Stomach (tissue), 9 donors: ENCODE measurements around the gene PLCH1. TPM values are rescaled to one million over a fixed set of nuclear protein-coding genes. Genes with fewer than 3 reads are reported as not detected.

Experiments used
- DNase-seq, 2 donors: peaks; one replicate each; pipeline versions ENCODE4 v3.0.0 to v3.0.0-alpha.2; 2013 to 2019
- H3K27ac ChIP-seq, 5 donors: fragments of 200-600 bp in 4 of 5; sonication (generic) in 4 of 5; one replicate each; pipeline ENCODE4 v1.5.1; 2013 to 2019; ENCODE audit warnings: mild to moderate bottlenecking in 1 of 5, moderate library complexity in 1 of 5
- H3K27me3 ChIP-seq, 3 donors: fragments of 200-600 bp; sonication (generic); one replicate each; pipeline ENCODE4 v1.5.1; 2017 to 2019; ENCODE audit warnings: mixed run types in 1 of 3
- H3K36me3 ChIP-seq, 4 donors: fragments of 200-600 bp; sonication (generic); 1 replicate in 3 of 4; 2 replicates in 1 of 4; pipeline ENCODE4 v1.5.1; 2016 to 2019
- H3K4me1 ChIP-seq, 4 donors: fragments of 200-600 bp; sonication (generic); one replicate each; pipeline ENCODE4 v1.5.1; 2016 to 2019
- H3K4me3 ChIP-seq, 4 donors: fragments of 200-600 bp; sonication (generic) in 3 of 4; one replicate each; pipeline ENCODE4 v1.5.1; 2016 to 2019; ENCODE audit warnings: mild to moderate bottlenecking in 1 of 4
- H3K9me3 ChIP-seq, 4 donors: fragments of 200-600 bp; sonication (generic); one replicate each; pipeline ENCODE4 v1.5.1; 2016 to 2019
- EP300 ChIP-seq: sonication (generic); formaldehyde crosslinking; IDR thresholded peaks from one replicate; pipeline ENCODE4 v1.6.1; 2017; ENCODE audit warnings: antibody characterized with exemption
- POLR2A ChIP-seq, 4 donors: fragments of 450-650 bp; IDR thresholded peaks; one replicate each; pipeline ENCODE4 v1.6.1; 2016; ENCODE audit warnings: antibody characterized with exemption in 4 of 4, control low read depth in 2 of 4, mild to moderate bottlenecking in 1 of 4, moderate library complexity in 1 of 4
- POLR2AphosphoS5 ChIP-seq, 3 donors: sonication (generic); formaldehyde crosslinking; IDR thresholded peaks; one replicate each; pipeline ENCODE4 v1.6.1; 2016; ENCODE audit warnings: antibody characterized with exemption in 3 of 3
- whole genome bisulfite sequencing, 5 donors: extraction: QIAGEN DNeasy Blood & Tissue Kit in 3 of 5; methylation state at CpG; one replicate each; pipeline versions ENCODE4 v1.1.5 to v1.1.7; 2013 to 2018; 5-methylcytosine and 5-hydroxymethylcytosine counted together
- intact Hi-C: fragments of 100-400 bp; cut with DNase I; formaldehyde crosslinking; loops from one replicate; pipeline ENCODE4 v1.15.1; 2023; ENCODE audit warnings: low total_unique reads
- polyA plus RNA-seq, 3 donors: library from polyadenylated mRNA; stranded (reverse); fragments of 200-250 nt; gene quantifications; one replicate each; pipeline ENCODE4 v1.2.3, GENCODE V29; 2013
- total RNA-seq, 5 donors: library from RNA; depleted of rRNA; stranded (reverse); fragments of >200 nt; gene quantifications; one replicate each; pipeline versions ENCODE4 v1.1.0 to v1.2.3, GENCODE V29; 2014 to 2016
- TF ChIP-seq, protein P1 (sequence below), 7 experiments: fragments of 450-650 bp in 4 of 7; fragments of 200-600 bp in 3 of 7; sonication (generic) in 3 of 7; IDR thresholded peaks; one replicate each; pipeline ENCODE4 v1.5.1; 2016 to 2019; ENCODE audit warnings: antibody characterized with exemption in 7 of 7, control low read depth in 2 of 7, mild to moderate bottlenecking in 1 of 7
- donor health status: healthy with polysubstance abuse.
- donor health status: Bipolar disorder and iron deficiency.
- donor health status: healthy.

Gene PLCH1
- total and polyA plus RNA-seq, 8 donors, result 0.75 to 18.8 (median 3.3) TPM

DNA sequence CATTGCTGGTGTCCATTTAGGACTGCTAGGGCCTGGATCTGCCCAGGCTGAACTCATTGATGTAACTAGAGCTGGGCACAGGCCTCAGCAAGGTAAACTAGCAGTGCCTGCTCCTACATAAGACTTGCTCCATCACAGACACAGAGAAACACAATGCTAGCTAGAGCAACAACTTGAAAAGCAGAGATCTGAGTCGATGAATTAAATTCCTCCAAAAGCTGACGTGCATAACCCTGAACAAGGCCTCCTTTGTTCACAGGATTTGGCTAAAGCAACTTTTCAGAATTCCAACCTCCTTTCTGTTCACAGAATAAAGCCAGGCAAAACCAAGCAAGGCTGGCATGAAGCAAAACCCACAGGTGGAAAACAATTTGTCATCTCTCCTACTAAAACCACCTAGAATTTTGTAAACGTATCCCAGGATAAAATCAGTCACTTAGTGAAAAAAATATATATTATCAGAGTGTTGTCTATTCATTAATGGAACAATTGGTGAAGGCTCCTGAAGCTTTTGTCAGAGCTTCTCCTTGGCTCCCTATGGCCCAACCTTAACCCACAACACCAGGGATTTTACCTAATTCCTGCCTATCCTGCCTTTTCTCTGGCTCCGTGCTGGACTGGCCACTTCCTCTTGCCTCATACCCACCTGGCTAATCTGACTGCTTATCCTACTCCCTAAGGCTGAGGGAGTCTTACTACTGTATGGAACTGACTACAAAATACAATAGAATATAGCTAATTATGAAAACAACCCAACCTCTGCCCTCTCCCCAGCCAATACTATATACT is 39.9 kb downstream of the PLCH1 start:
- 33 to 62% (median 39%) methylated on average over 4 of the region's 4 CpGs for WGBS, 5 donors
- Histone ChIP-seq H3K27me3 (no peaks in the 10 kb centered on the region), H3K36me3 (no peaks in the 10 kb centered on the region), H3K9me3 (no peaks in the 10 kb centered on the region), H3K4me3 (no peak overlapping the region), H3K27ac (peak overlapping the region in 2 of 5 donors; percentile 31 to 49), H3K4me1 (no peaks in the 10 kb centered on the region)
- intact Hi-C loops, result loop anchor here (10.0 kb wide), 2 partner anchors 320 to 350 kb away; no protein-coding TSS in a partner anchor
- DNase-seq, result peak in 1 of 2 donors; percentile 63
- TF ChIP-seq, protein P1, sequence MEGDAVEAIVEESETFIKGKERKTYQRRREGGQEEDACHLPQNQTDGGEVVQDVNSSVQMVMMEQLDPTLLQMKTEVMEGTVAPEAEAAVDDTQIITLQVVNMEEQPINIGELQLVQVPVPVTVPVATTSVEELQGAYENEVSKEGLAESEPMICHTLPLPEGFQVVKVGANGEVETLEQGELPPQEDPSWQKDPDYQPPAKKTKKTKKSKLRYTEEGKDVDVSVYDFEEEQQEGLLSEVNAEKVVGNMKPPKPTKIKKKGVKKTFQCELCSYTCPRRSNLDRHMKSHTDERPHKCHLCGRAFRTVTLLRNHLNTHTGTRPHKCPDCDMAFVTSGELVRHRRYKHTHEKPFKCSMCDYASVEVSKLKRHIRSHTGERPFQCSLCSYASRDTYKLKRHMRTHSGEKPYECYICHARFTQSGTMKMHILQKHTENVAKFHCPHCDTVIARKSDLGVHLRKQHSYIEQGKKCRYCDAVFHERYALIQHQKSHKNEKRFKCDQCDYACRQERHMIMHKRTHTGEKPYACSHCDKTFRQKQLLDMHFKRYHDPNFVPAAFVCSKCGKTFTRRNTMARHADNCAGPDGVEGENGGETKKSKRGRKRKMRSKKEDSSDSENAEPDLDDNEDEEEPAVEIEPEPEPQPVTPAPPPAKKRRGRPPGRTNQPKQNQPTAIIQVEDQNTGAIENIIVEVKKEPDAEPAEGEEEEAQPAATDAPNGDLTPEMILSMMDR (IDR thresholded peaks at IDR 0.05), result no peak
- TF ChIP-seq POLR2A (IDR thresholded peaks at IDR 0.05) (no peak), EP300 (no peak), POLR2AphosphoS5 (IDR thresholded peaks at IDR 0.05) (no peak)

GRCh38 chr3:155704061-155704460 is 40.8 kb downstream of the PLCH1 start:
- H3K27me3 ChIP-seq, result no peaks in the 10 kb centered on the region
- no peak overlapping the region for H3K27ac ChIP-seq
- no peak overlapping the region for H3K4me3 ChIP-seq
- H3K9me3 ChIP-seq, result no peaks in the 10 kb centered on the region
- DNase-seq, result peak in 1 of 2 donors; percentile 24
- TF ChIP-seq, protein P1 (IDR thresholded peaks at IDR 0.05), result no peak
- TF ChIP-seq POLR2AphosphoS5 (IDR thresholded peaks at IDR 0.05), result no peak
- 76 to 89% (median 84%) methylated on average over 6 of the region's 6 CpGs for WGBS, 5 donors
- intact Hi-C loops, result loop anchor here (10.0 kb wide), 2 partner anchors 319 to 349 kb away; no protein-coding TSS in a partner anchor
- H3K36me3 ChIP-seq, result no peaks in the 10 kb centered on the region
- H3K4me1 ChIP-seq, result no peaks in the 10 kb centered on the region

GRCh38 chr3:155702745-155703591 is 41.9 kb downstream of the PLCH1 start:
- H3K4me1 ChIP-seq, result no peaks in the 10 kb centered on the region
- no peaks in the 10 kb centered on the region for H3K27me3 ChIP-seq
- H3K27ac ChIP-seq, result no peak overlapping the region
- DNase-seq, result no peak
- TF ChIP-seq POLR2AphosphoS5 (IDR thresholded peaks at IDR 0.05), result no peak
- TF ChIP-seq, protein P1 (IDR thresholded peaks at IDR 0.05), result no peak
- no peak for TF ChIP-seq EP300
- TF ChIP-seq POLR2A (IDR thresholded peaks at IDR 0.05), result no peak
- no peaks in the 10 kb centered on the region for H3K36me3 ChIP-seq
- 63 to 68% (median 64%) methylated on average over 6 of the region's 6 CpGs for WGBS, 5 donors
- intact Hi-C loops, result loop anchor here (10.0 kb wide), 2 partner anchors 318 to 348 kb away; no protein-coding TSS in a partner anchor
- no peak overlapping the region for H3K4me3 ChIP-seq
- no peaks in the 10 kb centered on the region for H3K9me3 ChIP-seq

GRCh38 chr3:155701882-155702465 is 42.9 kb downstream of the PLCH1 start:
- 24 to 40% (median 37%) methylated on average over 5 of the region's 5 CpGs for WGBS, 5 donors
- no peaks in the 10 kb centered on the region for H3K27me3 ChIP-seq
- peak in 1 of 2 donors; percentile 74 for DNase-seq
- H3K4me3 ChIP-seq, result no peak overlapping the region
- TF ChIP-seq, protein P1 (IDR thresholded peaks at IDR 0.05), result peak in 5 of 7 experiments; percentile 41 to 79 (median 64)
- TF ChIP-seq EP300, result no peak
- no peaks in the 10 kb centered on the region for H3K4me1 ChIP-seq
- intact Hi-C loops, result loop anchor here (10.0 kb wide), 2 partner anchors 317 to 347 kb away; no protein-coding TSS in a partner anchor
- H3K27ac ChIP-seq, result peak overlapping the region in 1 of 5 donors; percentile 15
- no peaks in the 10 kb centered on the region for H3K36me3 ChIP-seq
- no peaks in the 10 kb centered on the region for H3K9me3 ChIP-seq
